HCEC 1CT (cell line): ENCODE results near the gene KCTD11.

Source experiments
- DNase-seq: peaks from one replicate; pipeline ENCODE4 v3.0.0-alpha.2; 2017

KCTD11 gene

GRCh38 chr17:7351665-7352502 is at the start of gene KCTD11:
KCTD11 (plus strand) TSS chr17:7352162.
- peak; percentile 88 for DNase-seq

- DNase-seq = no peak
These were observed 47.8 kb upstream of the KCTD11 start for GRCh38 chr17:7304179-7304578.

- DNase-seq = peak; percentile 99
These were observed 44.9 kb upstream of the KCTD11 start, which contains the start of gene EIF5A for GRCh38 chr17:7306911-7307685. EIF5A (plus strand) TSS chr17:7307628; CDS start chr17:7309636, 2,008 bp downstream.

- DNase-seq = peak; percentile 47
These were observed 44.0 kb upstream of the KCTD11 start for GRCh38 chr17:7307686-7308624.

- DNase-seq = peak; percentile 70
These were observed 43.1 kb upstream of the KCTD11 start for GRCh38 chr17:7308625-7309433.

- DNase-seq = no peak
These were observed 42.3 kb upstream of the KCTD11 start for GRCh38 chr17:7309628-7310027.

GRCh38 chr17:7311110-7311705 is 40.8 kb upstream of the KCTD11 start:
- no peak for DNase-seq

GRCh38 chr17:7312432-7313087 is 39.4 kb upstream of the KCTD11 start:
- no peak for DNase-seq

GRCh38 chr17:7313088-7313889 is 38.7 kb upstream of the KCTD11 start:
- no peak for DNase-seq

GRCh38 chr17:7313890-7314718 is 37.9 kb upstream of the KCTD11 start:
- DNase-seq = peak; percentile 14

- peak; percentile 67 for DNase-seq
These were observed 37.0 kb upstream of the KCTD11 start, which contains the start of gene GPS2 for GRCh38 chr17:7314719-7315569. GPS2 (minus strand) TSS chr17:7315360; CDS start chr17:7315052, 308 bp downstream.

GRCh38 chr17:7315570-7316235 is 36.3 kb upstream of the KCTD11 start:
- DNase-seq = no peak

GRCh38 chr17:7317161-7317803 is 34.7 kb upstream of the KCTD11 start:
- DNase-seq = no peak

- no peak for DNase-seq
These were observed 33.7 kb upstream of the KCTD11 start for GRCh38 chr17:7318121-7318860.

- DNase-seq = no peak
These were observed 30.5 kb upstream of the KCTD11 start for GRCh38 chr17:7321466-7321865.
